ENCODE data around the gene LMNB1. TPM values are rescaled to one million over a fixed set of nuclear protein-coding genes. Genes with fewer than 3 reads are reported as not detected.
"Not testable (repeated sequence)": the region's sequence is repeated elsewhere in the genome, so short reads cannot be mapped to it uniquely, and the experiment has no call there.

The LMNB1 gene
- total RNA-seq, 1 donor from 2014 or later = 13.3 TPM

DNA sequence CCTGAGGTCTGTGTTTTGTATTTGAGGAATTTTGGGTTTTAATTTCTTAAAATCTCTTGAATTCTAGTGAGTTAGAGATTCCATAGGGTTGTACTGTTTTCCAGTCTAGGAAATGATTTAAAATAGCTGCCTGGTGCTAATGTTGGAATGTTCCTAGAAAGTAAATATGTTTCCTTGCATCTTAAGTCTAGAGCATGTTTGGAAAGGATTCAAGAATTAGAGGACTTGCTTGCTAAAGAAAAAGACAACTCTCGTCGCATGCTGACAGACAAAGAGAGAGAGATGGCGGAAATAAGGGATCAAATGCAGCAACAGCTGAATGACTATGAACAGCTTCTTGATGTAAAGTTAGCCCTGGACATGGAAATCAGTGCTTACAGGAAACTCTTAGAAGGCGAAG, 41.8 kb downstream of the LMNB1 start:
- DNase-seq (ENCODE audit: low read depth in 2 of 2) = no peak

DNA sequence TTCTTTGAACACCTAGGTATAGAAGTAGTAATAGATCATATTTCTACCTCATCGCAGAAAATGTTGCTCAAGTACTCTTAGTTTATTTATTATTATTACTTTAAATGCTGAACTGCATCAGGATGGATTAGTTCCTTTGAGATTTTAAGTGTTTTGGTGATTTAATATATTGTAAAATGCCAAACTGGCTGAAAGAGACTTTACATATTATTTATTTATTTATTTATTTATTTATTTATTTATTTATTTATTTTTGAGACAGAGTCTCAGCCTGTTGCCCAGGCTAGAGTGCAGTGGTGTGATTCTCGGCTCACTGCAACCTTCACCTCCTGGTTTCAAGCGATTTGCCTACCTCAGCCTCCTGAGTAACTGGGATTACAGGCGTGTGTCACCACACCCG, 42.3 kb downstream of the LMNB1 start:
- DNase-seq (ENCODE audit: low read depth in 2 of 2) = no peak

DNA sequence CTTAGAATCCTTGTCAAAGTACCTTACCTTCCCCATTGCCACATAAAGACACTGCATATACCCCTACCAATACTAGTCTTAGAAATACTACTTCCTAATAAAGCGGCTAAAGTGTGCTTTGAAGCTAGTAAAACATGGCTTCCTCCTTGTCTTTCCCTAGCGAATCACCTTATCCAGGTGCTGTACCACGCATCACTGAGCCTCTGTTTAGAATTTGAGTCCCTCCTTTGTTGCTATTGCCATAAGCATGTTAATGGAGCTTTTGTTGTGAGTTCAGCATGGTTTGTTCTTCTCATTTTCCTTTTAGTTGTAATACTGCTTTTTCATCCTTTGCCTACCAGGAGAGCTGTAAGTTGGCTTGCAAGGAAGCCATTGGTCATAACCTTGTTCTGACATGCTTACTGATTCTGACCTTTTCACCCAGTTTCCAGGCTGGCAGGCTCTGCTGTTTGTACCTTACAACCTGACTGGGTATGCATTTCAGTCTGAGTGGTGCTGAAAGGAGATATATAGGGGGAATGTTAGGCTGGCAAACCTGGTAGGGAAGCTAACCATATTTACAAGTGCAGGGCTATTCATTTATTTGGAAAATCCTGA, 49.8 kb downstream of the LMNB1 start:
- DNase-seq (ENCODE audit: low read depth in 2 of 2) = no peak

DNA sequence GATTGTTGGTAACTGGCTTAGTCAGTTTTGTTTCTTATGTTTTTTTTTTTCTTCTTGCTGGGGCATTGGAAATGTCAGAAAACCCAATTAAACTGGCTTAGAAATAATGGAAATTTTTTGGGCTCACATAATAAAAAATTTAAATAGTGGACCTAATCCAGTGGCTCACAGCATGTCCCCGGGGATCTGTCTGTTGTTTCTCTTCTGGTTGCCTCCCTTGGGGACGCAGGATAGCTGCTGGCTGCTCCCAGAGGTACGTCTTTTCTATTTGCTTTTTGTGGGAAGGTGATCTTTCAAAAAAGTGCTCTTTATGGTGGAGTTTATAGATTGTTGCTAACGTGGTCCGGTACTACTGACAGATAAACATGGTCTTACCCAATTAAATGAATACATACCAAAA, 52.2 kb downstream of the LMNB1 start:
- DNase-seq (ENCODE audit: low read depth in 2 of 2) = no peak

- DNase-seq (ENCODE audit: low read depth in 2 of 2) = no peak
Observed at GRCh38 chr5:126830061-126830460, 53.1 kb downstream of the LMNB1 start.

DNA sequence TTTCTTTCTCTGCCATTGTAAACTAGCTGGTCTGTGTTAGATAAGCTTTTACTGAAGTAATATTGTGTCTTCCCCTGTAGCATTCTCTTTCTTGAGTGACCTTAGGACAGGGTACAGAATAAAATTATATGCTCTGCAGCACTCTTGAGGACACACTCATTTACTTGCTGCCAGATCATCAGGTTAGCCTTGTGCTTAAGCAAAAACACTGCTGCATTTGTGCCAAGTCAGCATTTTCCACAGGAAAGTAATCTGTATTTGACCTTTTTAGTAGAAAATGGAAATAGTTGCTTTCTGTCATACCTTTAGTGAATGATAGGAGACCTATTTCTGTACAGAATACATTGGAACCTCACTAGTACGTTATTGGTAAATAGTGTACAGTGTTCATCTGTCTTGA, 54.2 kb downstream of the LMNB1 start:
- peak in 1 of 2 donors; percentile 82 for DNase-seq (ENCODE audit: low read depth in 2 of 2)

DNA sequence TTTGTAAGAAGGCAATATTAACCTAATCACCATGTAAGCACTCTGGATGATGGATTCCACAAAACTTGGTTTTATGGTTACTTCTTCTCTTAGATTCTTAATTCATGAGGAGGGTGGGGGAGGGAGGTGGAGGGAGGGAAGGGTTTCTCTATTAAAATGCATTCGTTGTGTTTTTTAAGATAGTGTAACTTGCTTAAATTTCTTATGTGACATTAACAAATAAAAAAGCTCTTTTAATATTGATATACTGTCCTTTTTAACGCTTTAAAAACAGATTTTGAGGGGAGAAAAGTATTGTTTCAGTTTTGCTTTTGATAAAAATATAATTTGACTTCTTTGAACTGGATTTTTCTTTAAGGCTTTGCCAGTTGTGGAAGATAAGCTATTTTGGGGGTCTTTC, 59.8 kb downstream of the LMNB1 start:
- no peak for DNase-seq (ENCODE audit: low read depth in 2 of 2)

DNA sequence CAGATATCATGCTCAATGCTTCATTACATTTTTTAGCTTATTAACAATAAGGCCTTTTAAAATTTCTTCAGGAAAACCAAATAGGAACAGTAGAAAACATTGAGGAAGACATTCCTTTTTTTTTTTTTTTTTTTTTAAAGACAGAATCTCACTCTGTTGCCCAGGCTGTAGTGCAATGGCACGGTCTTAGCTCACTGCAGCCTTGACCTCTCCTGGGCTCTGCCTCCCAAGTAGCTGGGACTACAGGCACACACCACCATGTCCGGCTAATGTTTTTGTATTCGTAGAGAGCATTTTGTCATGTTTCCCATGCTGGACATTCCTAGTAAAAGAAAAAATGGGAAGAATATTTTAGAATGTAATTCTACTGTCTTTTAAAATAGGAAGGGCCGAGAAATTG, 60.3 kb downstream of the LMNB1 start:
- no peak for DNase-seq (ENCODE audit: low read depth in 2 of 2)

GRCh38 chr5:126837906-126838539, 61.1 kb downstream of the LMNB1 start:
- DNase-seq (ENCODE audit: low read depth in 2 of 2) = peak; percentile 56 to 76

DNA sequence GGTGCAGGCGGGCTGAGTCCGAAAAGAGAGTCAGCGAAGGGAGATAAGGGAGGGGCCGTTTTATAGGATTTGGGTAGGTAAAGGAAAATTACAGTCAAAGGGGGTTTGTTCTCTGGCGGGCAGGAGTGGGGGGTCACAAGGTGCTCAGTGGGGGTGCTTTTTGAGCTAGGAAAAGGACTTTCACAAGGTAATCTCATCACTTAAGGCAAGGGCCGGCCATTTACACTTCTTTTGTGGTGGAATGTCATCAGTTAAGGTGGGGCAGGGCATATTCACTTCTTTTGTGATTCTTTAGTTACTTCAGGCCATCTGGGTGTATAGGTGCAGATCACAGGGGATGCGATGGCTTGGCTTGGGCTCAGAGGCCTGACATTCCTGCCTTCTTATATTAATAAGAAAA, 62.5 kb downstream of the LMNB1 start:
- DNase-seq (ENCODE audit: low read depth in 2 of 2) = not testable (repeated sequence)

- DNase-seq (ENCODE audit: low read depth in 2 of 2) = not testable (repeated sequence)
Observed at GRCh38 chr5:126843375-126843774, 66.4 kb downstream of the LMNB1 start.

DNA sequence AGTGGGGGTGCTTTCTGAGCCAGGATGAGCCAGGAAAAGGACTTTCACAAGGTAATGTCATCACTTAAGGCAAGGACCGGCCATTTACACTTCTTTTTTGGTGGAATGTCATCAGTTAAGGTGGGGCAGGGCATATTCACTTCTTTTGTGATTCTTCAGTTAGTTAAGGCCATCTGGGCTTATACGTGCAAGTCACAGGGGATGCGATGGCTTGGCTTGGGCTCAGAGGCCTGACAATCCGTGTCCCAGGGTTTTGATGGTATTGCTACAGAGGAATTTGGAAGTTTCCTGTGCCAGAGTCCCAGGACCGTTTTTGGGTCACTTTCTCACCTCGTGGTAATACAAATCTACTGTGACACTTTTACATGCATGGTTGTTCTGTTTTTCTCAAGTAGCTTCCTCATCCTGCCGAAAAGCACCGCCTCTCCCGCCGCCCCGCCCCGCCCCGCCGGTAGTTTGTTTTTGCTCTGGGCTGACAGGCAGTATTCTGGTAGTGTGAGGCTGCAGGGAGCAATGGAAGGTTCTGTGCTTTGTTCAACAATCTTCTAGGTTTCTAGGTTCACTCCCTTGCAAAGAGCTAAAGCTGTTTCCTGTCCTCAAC, 68.6 kb downstream of the LMNB1 start:
- DNase-seq (ENCODE audit: low read depth in 2 of 2) = peak; percentile 36 to 48

GRCh38 chr5:126846344-126846743, 69.4 kb downstream of the LMNB1 start:
- DNase-seq (ENCODE audit: low read depth in 2 of 2) = peak in 1 of 2 donors; percentile 59

DNA sequence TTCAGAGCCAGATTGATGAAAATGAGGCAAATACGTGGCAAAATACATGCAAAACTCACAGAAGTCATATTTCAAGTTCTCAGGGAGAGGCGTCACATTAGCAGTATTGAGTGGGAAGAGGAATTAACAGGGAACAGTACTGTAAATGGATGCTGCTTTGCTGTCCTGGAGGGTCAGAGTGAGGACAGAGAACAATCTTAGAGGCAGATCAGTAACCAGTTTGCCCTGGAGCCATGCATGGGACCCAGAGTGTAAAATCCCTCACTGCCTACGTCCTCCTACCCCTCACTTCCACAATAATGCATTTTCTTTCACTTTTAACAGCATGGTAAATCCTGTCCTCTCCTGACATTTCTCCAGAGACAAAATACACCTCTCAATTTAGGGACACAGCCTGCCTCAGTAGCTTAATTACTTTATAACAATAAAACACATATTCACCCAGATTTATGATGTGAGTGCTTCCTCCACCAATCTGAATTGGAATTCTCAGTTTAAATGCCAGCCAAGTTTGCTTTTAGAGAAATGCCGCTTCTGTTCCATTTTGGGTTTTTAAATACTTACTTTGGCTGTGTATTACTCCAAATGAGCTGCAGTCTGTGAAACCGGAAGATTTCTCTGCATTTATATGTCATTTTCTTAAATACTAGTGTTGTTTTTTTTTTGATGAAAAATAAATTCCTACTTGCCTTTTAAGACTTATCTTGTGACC, 70.0 kb downstream of the LMNB1 start:
- DNase-seq (ENCODE audit: low read depth in 2 of 2) = no peak

- DNase-seq (ENCODE audit: low read depth in 2 of 2) = no peak
Observed at GRCh38 chr5:126847456-126847820, 70.5 kb downstream of the LMNB1 start.

DNA sequence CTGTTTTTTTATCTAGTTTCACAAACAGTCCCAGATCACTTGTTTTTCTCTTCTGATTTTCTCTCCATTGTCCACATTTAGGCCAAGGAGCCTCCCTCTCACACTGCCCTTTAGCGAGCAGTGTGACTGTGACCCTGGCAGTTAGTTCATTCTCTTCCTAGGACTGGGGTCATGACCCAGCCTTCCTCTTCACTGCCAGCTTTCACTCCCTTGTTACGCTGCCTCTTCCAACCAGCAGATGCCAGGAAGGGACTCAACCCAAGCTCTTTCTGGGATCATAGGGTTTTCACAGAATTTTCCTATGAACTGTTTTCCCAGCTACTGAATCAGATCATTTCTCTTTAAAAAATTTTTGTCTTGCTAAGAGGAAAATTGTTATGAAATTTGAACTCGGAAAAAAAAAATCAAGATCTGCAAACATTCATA, 70.9 kb downstream of the LMNB1 start:
- peak; percentile 20 to 66 for DNase-seq (ENCODE audit: low read depth in 2 of 2)

DNA sequence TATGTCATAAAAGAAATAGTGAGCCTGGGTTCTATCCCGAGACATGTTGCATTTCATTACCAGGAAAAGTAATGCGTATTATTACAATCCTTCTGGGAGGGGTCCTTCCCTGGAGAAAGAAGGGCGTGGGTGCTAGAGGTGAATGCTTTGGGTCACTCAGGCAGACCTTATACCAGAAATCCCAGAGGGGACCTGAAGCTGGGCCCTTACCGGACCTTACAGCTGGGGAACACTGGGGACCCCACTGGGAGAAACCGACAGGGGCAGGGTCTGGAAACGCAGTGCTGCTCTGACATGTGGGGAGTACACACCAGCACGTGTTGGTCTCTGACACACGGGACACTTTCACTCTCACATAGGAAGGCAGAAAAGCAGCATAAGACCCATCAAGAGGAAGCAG, 71.3 kb downstream of the LMNB1 start:
- peak in 1 of 2 donors; percentile 37 for DNase-seq (ENCODE audit: low read depth in 2 of 2)

DNA sequence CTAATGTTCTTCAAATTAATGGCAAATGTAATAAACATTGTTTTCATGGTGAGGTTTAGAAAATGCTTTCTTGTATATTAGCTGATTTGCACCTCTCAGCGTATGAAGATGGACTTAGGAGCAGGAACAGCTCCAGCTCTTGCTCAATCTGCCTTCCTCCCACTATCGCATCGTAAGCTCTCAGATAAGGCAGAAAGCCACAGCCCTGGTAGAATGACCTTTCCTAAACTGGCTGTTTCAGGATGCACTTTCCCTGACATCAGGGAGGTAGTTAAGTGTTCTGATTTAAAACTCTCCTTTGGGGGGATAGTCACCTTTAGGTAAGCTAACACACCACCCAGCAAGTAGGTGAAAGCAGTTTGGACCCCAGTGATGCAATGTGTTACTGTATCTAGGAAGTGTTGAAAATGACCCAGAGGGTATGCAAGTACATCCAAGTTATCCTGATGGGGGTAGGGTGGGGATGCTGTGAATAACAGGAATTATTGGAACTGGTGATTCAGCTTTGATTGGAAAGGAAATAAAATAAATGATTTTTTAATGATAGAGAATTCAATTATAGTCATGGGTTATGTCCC, 72.3 kb downstream of the LMNB1 start:
- peak in 1 of 2 donors; percentile 26 for DNase-seq (ENCODE audit: low read depth in 2 of 2)

- peak in 1 of 2 donors; percentile 74 for DNase-seq (ENCODE audit: low read depth in 2 of 2)
Observed at GRCh38 chr5:126851501-126852011, 74.6 kb downstream of the LMNB1 start.

GRCh38 chr5:126852091-126852571, 75.2 kb downstream of the LMNB1 start:
- DNase-seq (ENCODE audit: low read depth in 2 of 2) = peak in 1 of 2 donors; percentile 86

DNA sequence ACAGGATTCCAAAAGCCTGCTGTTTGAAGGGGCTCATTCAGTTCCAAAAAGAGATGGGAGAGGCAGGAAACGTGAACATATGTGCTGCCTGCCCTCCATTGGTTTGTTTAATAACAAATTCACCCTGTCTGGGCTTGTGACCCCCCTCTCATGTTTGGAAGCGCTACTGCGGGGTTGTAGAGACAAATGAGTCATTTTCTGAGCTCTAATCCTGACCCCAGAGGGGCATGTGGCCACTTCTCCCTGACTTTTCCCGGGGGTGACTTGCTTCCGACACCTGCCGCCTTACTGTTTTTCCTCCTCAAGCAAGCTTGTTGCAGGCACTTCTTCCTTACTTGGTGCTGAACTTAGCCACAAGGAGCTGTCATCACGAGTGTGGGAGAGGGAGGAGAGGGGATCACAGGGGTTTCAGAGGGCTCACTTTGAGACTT, 75.9 kb downstream of the LMNB1 start:
- peak; percentile 46 to 71 for DNase-seq (ENCODE audit: low read depth in 2 of 2)
